Spleen (tissue), 7 donors: ENCODE results near the gene ARHGAP10.

Experiments
- POLR2A ChIP-seq, 3 donors: fragments of 450-650 bp; IDR thresholded peaks; one replicate each; pipeline ENCODE4 v1.5.1; 2017; ENCODE audit warnings: antibody characterized with exemption in 3 of 3, mild to moderate bottlenecking in 1 of 3
- TF ChIP-seq, protein P1 (sequence below), 11 experiments: fragments of 200-600 bp in 7 of 11; fragments of 450-650 bp in 4 of 11; sonication (generic) in 4 of 11; IDR thresholded peaks in 8 of 11; conservative IDR thresholded peaks in 3 of 11; 1 replicate in 7 of 11; 2 replicates in 4 of 11; pipeline versions ENCODE4 v1.4.0 to v1.8.0; 2016 to 2021; ENCODE audit warnings: antibody characterized with exemption in 11 of 11, inconsistent platforms in 4 of 11, mild to moderate bottlenecking in 1 of 11
- donor health status: DM: no; HTN: no; CAD: no; lungs with moderate emphysema.
- donor health status: DM: no; HTN: no; CAD: no.
- donor health status: DM: no; HTN: no; CAD: no.

DNA sequence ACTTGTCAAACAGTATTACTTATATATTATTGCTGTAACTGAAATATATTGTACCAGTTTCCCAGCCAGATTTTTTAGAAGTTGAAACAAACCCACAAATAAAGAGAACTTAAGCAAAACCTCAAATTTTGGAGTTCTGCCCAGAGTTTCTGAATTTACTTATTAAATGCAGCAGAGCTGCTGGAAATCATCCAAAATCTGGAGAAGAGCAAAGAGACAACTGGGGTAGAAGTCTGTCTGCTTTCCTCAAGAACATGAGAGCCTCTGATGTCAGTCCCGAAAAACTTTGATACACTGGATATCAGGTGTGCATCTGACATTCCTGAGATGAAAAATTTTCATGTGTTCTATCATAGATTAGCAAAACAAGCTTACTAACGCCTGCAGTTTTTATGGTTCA, 384.4 kb downstream of the ARHGAP10 start:
- TF ChIP-seq, protein P1, sequence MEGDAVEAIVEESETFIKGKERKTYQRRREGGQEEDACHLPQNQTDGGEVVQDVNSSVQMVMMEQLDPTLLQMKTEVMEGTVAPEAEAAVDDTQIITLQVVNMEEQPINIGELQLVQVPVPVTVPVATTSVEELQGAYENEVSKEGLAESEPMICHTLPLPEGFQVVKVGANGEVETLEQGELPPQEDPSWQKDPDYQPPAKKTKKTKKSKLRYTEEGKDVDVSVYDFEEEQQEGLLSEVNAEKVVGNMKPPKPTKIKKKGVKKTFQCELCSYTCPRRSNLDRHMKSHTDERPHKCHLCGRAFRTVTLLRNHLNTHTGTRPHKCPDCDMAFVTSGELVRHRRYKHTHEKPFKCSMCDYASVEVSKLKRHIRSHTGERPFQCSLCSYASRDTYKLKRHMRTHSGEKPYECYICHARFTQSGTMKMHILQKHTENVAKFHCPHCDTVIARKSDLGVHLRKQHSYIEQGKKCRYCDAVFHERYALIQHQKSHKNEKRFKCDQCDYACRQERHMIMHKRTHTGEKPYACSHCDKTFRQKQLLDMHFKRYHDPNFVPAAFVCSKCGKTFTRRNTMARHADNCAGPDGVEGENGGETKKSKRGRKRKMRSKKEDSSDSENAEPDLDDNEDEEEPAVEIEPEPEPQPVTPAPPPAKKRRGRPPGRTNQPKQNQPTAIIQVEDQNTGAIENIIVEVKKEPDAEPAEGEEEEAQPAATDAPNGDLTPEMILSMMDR (IDR thresholded peaks at IDR 0.05 in 8 of 11, conservative IDR thresholded peaks at IDR 0.05 in 3 of 11) = no peak
- TF ChIP-seq POLR2A (IDR thresholded peaks at IDR 0.05) = no peak
